ENCODE measurements around the gene MT1M. TPM values are rescaled to one million over a fixed set of nuclear protein-coding genes. Genes with fewer than 3 reads are reported as not detected.
"Not testable (repeated sequence)": the region's sequence is repeated elsewhere in the genome, so short reads cannot be mapped to it uniquely, and the experiment has no call there.

MT1M gene
- total RNA-seq, 1 donor from 2014 or later, result not detected

DNA sequence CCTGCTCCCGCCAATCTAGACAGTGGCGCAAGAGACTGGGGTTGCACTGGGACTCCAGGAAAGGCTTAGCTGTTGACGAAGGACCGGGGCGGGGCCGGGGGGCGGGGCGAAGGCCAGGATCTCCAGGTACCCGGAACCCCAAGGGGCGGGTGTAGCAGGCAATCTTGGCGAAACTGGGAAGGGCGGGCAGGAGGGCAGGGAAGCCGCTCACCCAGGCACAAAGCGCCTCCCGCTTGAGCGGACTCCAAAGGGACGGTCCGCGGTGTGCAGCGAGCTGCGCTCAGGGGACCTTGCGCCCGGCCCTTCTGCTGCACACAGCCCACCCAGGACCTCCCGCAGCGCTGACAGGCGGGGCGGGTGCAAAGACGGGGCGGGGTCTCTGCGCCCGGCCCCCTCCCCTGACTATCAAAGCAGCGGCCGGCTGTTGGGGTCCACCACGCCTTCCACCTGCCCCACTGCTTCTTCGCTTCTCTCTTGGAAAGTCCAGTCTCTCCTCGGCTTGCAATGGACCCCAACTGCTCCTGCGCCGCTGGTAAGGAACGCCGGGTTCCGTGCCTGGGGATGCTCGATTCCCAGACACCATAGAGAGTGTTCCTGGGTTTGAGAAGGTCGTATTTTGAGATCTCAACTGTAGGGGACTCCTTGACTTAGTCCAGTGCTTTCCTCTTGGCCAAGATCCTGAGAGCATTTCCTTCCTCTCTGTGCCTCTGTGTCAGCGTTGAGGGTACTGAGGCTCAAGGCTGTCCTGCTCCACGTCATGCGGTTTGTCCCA, 25.3 kb downstream of the MT1M start, which contains the start of gene MT1F:
MT1F (plus strand) TSS at position 405 of the 772 bp plus-strand sequence; CDS start at position 505, 100 bp downstream.
- Mint-ChIP-seq H3K27me3 (ENCODE audit: low read depth) (peaks cover 87% of the 10 kb centered on the region), H3K27ac (ENCODE audit: unreplicated experiment) (no peak within 1 kb of the TSS), H3K9me3 (no peaks in the 10 kb centered on the region), H3K36me3 (ENCODE audit: low read depth) (peaks cover 3% of the 10 kb centered on the region), H3K4me3 (peak within 1 kb of the TSS; percentile 86), H3K4me1 (peaks cover 11% of the 10 kb centered on the region)
- DNase-seq (ENCODE audit: low read depth, low spot score), result peak; percentile 25
- TF ChIP-seq, protein P1, sequence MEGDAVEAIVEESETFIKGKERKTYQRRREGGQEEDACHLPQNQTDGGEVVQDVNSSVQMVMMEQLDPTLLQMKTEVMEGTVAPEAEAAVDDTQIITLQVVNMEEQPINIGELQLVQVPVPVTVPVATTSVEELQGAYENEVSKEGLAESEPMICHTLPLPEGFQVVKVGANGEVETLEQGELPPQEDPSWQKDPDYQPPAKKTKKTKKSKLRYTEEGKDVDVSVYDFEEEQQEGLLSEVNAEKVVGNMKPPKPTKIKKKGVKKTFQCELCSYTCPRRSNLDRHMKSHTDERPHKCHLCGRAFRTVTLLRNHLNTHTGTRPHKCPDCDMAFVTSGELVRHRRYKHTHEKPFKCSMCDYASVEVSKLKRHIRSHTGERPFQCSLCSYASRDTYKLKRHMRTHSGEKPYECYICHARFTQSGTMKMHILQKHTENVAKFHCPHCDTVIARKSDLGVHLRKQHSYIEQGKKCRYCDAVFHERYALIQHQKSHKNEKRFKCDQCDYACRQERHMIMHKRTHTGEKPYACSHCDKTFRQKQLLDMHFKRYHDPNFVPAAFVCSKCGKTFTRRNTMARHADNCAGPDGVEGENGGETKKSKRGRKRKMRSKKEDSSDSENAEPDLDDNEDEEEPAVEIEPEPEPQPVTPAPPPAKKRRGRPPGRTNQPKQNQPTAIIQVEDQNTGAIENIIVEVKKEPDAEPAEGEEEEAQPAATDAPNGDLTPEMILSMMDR (conservative IDR thresholded peaks at IDR 0.05), result no peak

DNA sequence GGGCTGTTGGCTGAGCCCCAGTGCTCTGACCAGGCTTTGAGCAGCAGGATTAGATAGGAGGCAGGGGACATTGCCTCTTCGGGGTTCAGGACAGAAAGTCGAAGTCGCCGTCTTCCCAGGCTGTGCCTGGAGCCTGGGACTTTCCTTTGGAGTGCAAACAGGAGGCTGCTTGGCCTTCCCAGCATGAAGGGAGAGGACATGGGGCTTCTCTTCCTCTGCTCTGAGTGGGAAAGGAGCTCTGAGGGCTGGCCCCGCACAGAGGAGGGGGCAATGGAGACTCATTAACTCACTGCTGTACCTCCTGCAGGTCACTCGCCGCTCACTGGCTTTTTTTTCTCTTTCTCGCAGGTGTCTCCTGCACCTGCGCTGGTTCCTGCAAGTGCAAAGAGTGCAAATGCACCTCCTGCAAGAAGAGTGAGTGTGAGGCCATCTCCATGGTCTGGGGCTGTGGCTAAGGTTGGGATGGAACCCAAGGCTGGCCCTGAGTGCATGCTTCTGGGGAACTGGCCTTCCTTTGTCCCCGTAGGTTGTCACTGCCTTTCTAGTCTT, 25.9 kb downstream of the MT1M start:
- Mint-ChIP-seq H3K27ac (ENCODE audit: unreplicated experiment) (no peak overlapping the region), H3K27me3 (ENCODE audit: low read depth) (peaks cover 86% of the 10 kb centered on the region)
- TF ChIP-seq, protein P1 (conservative IDR thresholded peaks at IDR 0.05), result no peak

DNA sequence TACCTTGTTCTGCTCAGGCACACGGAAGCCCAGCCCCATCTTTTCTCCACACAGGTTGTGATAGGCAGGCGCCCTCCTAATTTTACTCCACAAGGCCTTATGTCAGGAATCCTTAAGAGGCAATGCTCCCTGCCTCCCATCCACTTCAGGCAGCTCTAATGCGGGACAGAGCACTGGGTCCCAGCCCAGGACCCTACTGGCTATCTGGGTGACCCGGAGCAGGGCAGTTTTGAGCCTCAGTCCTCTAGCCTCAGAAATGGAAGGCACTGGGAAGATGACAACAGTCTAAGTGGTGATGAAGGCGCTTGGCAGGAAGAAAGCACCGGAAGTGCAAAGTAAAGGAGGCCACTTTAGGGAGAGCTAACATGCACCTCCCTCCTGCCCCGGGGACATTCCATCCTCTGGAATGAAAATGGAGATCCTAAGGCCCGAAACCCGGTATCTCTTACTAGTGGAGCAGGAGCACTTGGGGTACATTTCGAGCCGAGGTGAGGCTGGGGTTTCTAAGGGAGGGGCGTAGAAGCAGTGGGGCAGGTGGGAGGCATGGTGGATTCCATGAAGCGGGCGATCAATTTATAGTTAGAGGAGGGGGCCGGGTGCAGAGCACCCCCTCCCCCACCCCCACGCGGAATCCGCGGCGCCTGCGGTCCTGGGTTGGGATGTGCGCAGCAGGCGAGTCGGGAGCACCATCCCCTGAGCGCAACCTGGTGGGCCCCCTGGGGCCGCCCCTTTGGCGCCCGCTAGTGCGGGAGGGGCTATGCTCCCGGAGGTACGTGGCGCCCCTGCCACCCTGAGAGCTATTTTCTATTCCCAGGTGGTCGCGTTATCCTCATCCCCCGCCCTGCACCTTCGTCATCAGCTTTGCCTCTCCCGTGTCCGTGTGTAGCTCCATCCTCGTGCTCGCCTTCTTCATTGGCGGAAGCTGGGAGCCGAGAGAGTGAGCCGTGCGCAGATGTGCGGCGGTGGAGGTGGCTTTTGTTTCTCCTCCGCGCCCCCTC, 30.2 kb downstream of the MT1M start:
- TF ChIP-seq, protein P1 (conservative IDR thresholded peaks at IDR 0.05), result no peak
- Mint-ChIP-seq H3K4me1 (peaks cover 15% of the 10 kb centered on the region), H3K4me3 (no peak overlapping the region), H3K27me3 (ENCODE audit: low read depth) (peaks cover 99% of the 10 kb centered on the region), H3K27ac (ENCODE audit: unreplicated experiment) (no peak overlapping the region), H3K9me3 (no peaks in the 10 kb centered on the region), H3K36me3 (ENCODE audit: low read depth) (peaks cover 3% of the 10 kb centered on the region)
- DNase-seq (ENCODE audit: low read depth, low spot score), result no peak

More for the DNA sequence above, 25.9 kb downstream of the MT1M start:
- H3K9me3 Mint-ChIP-seq, result no peaks in the 10 kb centered on the region
- peaks cover 14% of the 10 kb centered on the region for H3K4me1 Mint-ChIP-seq
- H3K4me3 Mint-ChIP-seq, result peak overlapping the region; percentile 86
- no peak for DNase-seq (ENCODE audit: low read depth, low spot score)
- peaks cover 3% of the 10 kb centered on the region for H3K36me3 Mint-ChIP-seq (ENCODE audit: low read depth)

DNA sequence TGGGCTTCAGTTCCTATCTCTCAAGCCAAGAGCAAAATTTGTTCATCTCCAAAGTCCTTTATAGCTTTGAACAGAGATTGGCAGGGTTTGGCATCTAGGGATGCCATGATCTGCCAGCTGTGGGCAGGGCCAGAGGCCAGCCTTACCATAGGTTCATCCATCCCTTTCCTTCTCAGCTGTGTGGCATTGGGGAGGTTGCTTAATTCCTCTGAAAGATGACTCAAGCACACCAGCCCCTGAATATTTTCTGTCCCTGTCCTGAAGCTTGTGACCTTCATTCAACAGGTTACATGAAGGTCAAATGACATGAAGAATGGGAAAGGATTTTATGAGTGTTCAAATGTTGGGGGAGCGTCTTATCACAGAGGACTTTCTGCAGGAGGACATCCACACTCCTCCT, 32.0 kb downstream of the MT1M start:
- Mint-ChIP-seq H3K27me3 (ENCODE audit: low read depth) (peaks cover 98% of the 10 kb centered on the region), H3K27ac (ENCODE audit: unreplicated experiment) (no peak overlapping the region)
- no peak for DNase-seq (ENCODE audit: low read depth, low spot score)

DNA sequence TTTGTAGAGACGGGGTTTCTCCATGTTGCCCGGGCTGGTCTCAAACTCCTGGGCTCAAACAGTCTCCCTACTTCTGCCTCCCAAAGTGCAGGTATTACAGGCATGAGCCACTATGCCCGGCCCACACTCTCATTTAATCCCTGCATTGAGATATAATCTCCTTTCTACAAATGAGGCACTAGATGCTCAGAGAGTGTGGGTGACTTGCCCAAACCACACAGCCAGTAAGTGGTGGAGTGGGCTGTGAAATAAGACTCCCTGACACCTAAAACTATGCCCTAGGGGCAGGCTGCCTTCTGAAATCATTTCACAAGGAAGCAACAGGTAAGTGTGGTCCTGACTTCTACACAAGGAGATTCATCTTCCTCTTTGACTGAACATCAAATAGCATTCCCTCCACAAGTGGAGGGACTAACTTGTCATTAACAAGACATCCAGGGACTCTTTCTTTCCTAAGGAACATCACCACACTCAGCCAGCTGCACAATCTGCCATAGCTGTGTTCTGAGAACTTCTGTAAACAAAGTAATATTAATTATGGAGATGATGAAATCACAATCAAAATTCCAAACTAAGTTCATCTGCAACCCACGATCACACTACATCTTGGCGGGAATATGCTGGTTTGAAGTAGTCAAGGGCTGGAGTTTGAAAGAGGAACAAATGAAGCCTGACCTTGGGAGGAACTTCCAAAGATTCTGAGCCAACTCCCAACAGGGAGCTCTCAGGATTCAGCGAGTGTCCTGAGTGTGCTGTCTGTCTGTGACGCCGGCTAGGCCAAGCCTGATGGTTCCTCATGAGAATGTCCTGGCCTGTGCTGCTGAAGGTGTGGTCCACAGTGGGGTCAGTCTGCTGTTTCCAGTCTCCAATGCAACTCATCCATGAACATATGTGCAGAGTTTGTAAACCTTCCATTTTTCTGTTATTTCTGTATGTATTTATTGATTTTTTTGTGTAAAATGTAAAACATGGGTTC, 33.1 kb downstream of the MT1M start:
- not testable (repeated sequence) for H3K27ac Mint-ChIP-seq (ENCODE audit: unreplicated experiment); H3K9me3 Mint-ChIP-seq; H3K4me3 Mint-ChIP-seq; H3K36me3 Mint-ChIP-seq (ENCODE audit: low read depth); H3K4me1 Mint-ChIP-seq; DNase-seq (ENCODE audit: low read depth, low spot score)
- peaks cover 98% of the 10 kb centered on the region for H3K27me3 Mint-ChIP-seq (ENCODE audit: low read depth)

More for the DNA sequence above, 32.0 kb downstream of the MT1M start:
- Mint-ChIP-seq H3K36me3 (ENCODE audit: low read depth) (peaks cover 3% of the 10 kb centered on the region), H3K4me3 (no peak overlapping the region), H3K4me1 (peaks cover 9% of the 10 kb centered on the region), H3K9me3 (no peaks in the 10 kb centered on the region)
- TF ChIP-seq, protein P1 (conservative IDR thresholded peaks at IDR 0.05), result no peak
